Heart left ventricle (tissue), 16 donors: ENCODE results near the gene LCP1. TPM values are rescaled to one million over a fixed set of nuclear protein-coding genes. Genes with fewer than 3 reads are reported as not detected.

ENCODE experiments used
- ATAC-seq, 4 donors: fragments of 200-7000 bp; cut with Tn5 transposase; one replicate each; pipeline ENCODE4 v1.9.1; 2020 to 2022; ENCODE audit warnings: moderate library complexity in 4 of 4, mild to moderate bottlenecking in 3 of 4, moderate number of reproducible peaks in 1 of 4
- DNase-seq, 5 donors: peaks; one replicate each; pipeline ENCODE4 v3.0.0-alpha.2; 2020
- H3K27ac ChIP-seq, 12 donors: fragments of 200-600 bp; sonication (generic) in 4 of 12; one replicate each; pipeline versions ENCODE4 v1.5.0 to v1.8.0; 2016 to 2022; ENCODE audit warnings: mild to moderate bottlenecking in 2 of 12
- H3K27me3 ChIP-seq, 9 donors: fragments of 200-600 bp; sonication (generic) in 2 of 9; one replicate each; pipeline versions ENCODE4 v1.5.1 to v1.8.0; 2016 to 2022; ENCODE audit warnings: mild to moderate bottlenecking in 3 of 9
- H3K36me3 ChIP-seq, 9 donors: fragments of 200-600 bp; sonication (generic) in 2 of 9; one replicate each; pipeline versions ENCODE4 v1.5.0 to v1.8.0; 2018 to 2022; ENCODE audit warnings: mild to moderate bottlenecking in 2 of 9
- H3K4me1 ChIP-seq, 12 donors: fragments of 200-600 bp; sonication (generic) in 4 of 12; one replicate each; pipeline versions ENCODE4 v1.5.0 to v1.8.0; 2016 to 2022; ENCODE audit warnings: mild to moderate bottlenecking in 3 of 12
- H3K4me3 ChIP-seq, 12 donors: fragments of 200-600 bp; sonication (generic) in 4 of 12; one replicate each; pipeline versions ENCODE4 v1.5.0 to v1.8.0; 2017 to 2022; ENCODE audit warnings: mild to moderate bottlenecking in 9 of 12, moderate library complexity in 4 of 12
- H3K9me3 ChIP-seq, 12 donors: fragments of 200-600 bp; sonication (generic) in 4 of 12; one replicate each; pipeline versions ENCODE4 v1.5.0 to v1.8.0; 2016 to 2022; ENCODE audit warnings: mild to moderate bottlenecking in 1 of 12
- CTCF ChIP-seq, 12 donors: fragments of 200-600 bp; sonication (generic) in 4 of 12; IDR thresholded peaks; one replicate each; pipeline versions ENCODE4 v1.5.0 to v1.8.0; 2018 to 2022; ENCODE audit warnings: antibody characterized with exemption in 12 of 12, mild to moderate bottlenecking in 5 of 12
- POLR2A ChIP-seq, 2 donors: fragments of 450-650 bp; IDR thresholded peaks; one replicate each; pipeline ENCODE4 v1.6.1; 2017; ENCODE audit warnings: antibody characterized with exemption in 2 of 2, mild to moderate bottlenecking in 2 of 2, moderate library complexity in 2 of 2
- WGBS, 4 donors: extraction: QIAGEN DNeasy Blood & Tissue Kit in 2 of 4; methylation state at CpG; one replicate each; pipeline versions ENCODE4 v1.1.5 to v1.1.7; 2013 to 2018; 5-methylcytosine and 5-hydroxymethylcytosine counted together
- intact Hi-C, 10 donors: fragments of 100-400 bp; cut with DNase I; formaldehyde crosslinking; loops; one replicate each; pipeline versions ENCODE4 v1.11.1 to v1.14.2; 2022
- polyA plus RNA-seq, 2 donors: library from polyadenylated mRNA; stranded (reverse); fragments of 200-250 nt; gene quantifications; one replicate each; pipeline ENCODE4 v1.2.3, GENCODE V29; 2013
- total RNA-seq, 9 donors: library from RNA; depleted of rRNA in 2 of 9; stranded (reverse); fragments of >200 nt in 2 of 9; fragmentation: NEBNext Ultra II Directional in 3 of 9; extraction: Animal tissue kit (Norgen Biotek cat#: 25700) in 3 of 9; gene quantifications; one replicate each; pipeline versions ENCODE4 v1.1.0 to v1.2.4, GENCODE V29; 2016 to 2023
- donor health status: ischemic (EF 13 %, LVEDD 7.1; RV severe dilation, severe dysfunction).
- donor health status: healthy with polysubstance abuse.
- donor health status: DM: no; HTN: yes; CAD: no.
- donor health status: DM: no; HTN: no; CAD: no.
- donor health status: ischemic (EF 25% LVEDD 6.9; RV normal size, moderate dysfunction).
- donor health status: ischemic (EF 25% LVEDD 5.7; RV mildly dilated, moderate dysfunction).
- donor health status: healthy.
- donor health status: DM: yes; HTN: yes; CAD: no.
- donor health status: ischemic (EF 35%, LVEDD 5.7; RV mildly dilated, moderate dysfunction).
- donor health status: nonischemic (EF 11% LVEDD 7.7; RV severe dilation, severe dysfunction).
- donor health status: DM: yes; HTN: yes; CAD: no.
- donor health status: PGD.
- donor health status: ischemic (EF 29% LVEDD 5.4; RV normal size, mild dysfunction).
- donor health status: nonischemic (EF 23%, LVEDD 6.1; RV moderate dilation, normal function).

The LCP1 gene
- total and polyA plus RNA-seq, 11 donors, result 1.9 to 230 (median 10.9) TPM

DNA sequence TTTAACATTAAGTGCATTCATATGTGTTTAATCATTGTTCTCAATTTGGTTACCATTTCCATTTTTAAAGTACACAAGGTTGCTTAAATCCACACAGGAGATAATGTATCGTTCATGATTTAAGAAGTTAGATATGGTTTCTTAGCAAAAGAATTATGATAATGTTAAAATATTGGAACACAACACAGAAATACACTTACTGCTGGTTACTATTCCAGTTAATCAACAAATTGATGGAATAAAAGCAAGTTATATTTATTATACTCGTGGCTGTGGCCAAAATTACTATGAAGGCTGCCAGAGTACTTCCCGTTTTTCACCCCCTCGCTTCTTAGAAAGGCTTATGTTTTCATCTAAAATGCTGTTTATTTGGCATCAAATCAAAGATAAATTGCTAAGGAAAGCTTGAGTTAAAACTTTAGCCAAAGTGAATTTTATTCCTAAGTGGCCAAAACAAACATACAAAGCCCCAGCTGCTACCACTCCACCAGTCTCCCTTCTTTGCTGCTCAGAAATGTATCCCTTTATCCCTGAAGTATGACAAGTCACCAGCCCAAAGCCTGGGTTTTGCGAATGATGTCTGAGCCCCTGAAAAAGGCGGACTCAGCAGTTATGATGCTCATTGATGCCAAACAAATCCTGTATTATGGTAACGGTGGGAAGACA is 27.7 kb downstream of the LCP1 start:
- no peak for ATAC-seq
- intact Hi-C loops, result no loop called here

GRCh38 chr13:46152627-46153328 is 29.2 kb downstream of the LCP1 start:
- TF ChIP-seq POLR2A (IDR thresholded peaks at IDR 0.05), result no peak
- TF ChIP-seq CTCF (IDR thresholded peaks at IDR 0.05), result no peak
- intact Hi-C loops, result no loop called here
- Histone ChIP-seq H3K4me1 (no peaks in the 10 kb centered on the region), H3K27me3 (peaks cover 0 to 4% (median 0%) of the 10 kb centered on the region in 9 donors), H3K27ac (no peak overlapping the region), H3K9me3 (no peaks in the 10 kb centered on the region), H3K36me3 (peaks cover 0 to 100% (median 0%) of the 10 kb centered on the region in 9 donors), H3K4me3 (no peak overlapping the region)
- DNase-seq, result no peak
- no peak for ATAC-seq
- WGBS, 4 donors, result 83 to 92% (median 89%) methylated on average over 6 of the region's 6 CpGs

More for the DNA sequence above, 27.7 kb downstream of the LCP1 start:
- TF ChIP-seq POLR2A (IDR thresholded peaks at IDR 0.05) (no peak), CTCF (IDR thresholded peaks at IDR 0.05) (no peak)
- DNase-seq, result no peak
- Histone ChIP-seq H3K9me3 (no peaks in the 10 kb centered on the region), H3K27ac (no peak overlapping the region), H3K27me3 (peaks cover 0 to 7% (median 0%) of the 10 kb centered on the region in 9 donors), H3K4me3 (no peak overlapping the region), H3K4me1 (peaks cover 0 to under 1% (median 0%) of the 10 kb centered on the region in 12 donors), H3K36me3 (peaks cover 0 to 100% (median 0%) of the 10 kb centered on the region in 9 donors)
- WGBS, 4 donors, result 61 to 72% (median 66%) methylated on average over 7 of the region's 7 CpGs

GRCh38 chr13:46150134-46150693 is 31.8 kb downstream of the LCP1 start:
- Histone ChIP-seq H3K27ac (no peak overlapping the region), H3K27me3 (peaks cover 0 to 4% (median 0%) of the 10 kb centered on the region in 9 donors), H3K9me3 (no peaks in the 10 kb centered on the region), H3K4me3 (no peak overlapping the region), H3K4me1 (no peaks in the 10 kb centered on the region), H3K36me3 (peaks cover 0 to 96% (median 0%) of the 10 kb centered on the region in 9 donors)
- ATAC-seq, result no peak
- 86 to 100% (median 98%) methylated on average over 1 of the region's 1 CpG for WGBS, 4 donors
- TF ChIP-seq POLR2A (IDR thresholded peaks at IDR 0.05) (no peak), CTCF (IDR thresholded peaks at IDR 0.05) (no peak)
- no peak for DNase-seq
- intact Hi-C loops, result no loop called here
